Fibroblast of lung (primary cell): ENCODE measurements around the gene HERC2. TPM values are rescaled to one million over a fixed set of nuclear protein-coding genes. Genes with fewer than 3 reads are reported as not detected.

Source experiments
- DNase-seq, 2 donors: peaks; one replicate each; pipeline versions ENCODE4 v3.0.0 to v3.0.0-alpha.2; 2010; ENCODE audit warnings: low read depth in 2 of 2
- H2AFZ ChIP-seq: 2 replicates; pipeline ENCODE4 v1.5.1; 2012; ENCODE audit warnings: low read length, control low read depth, inconsistent platforms
- H3K27ac ChIP-seq: 2 replicates; pipeline ENCODE4 v1.5.1; 2011; ENCODE audit warnings: low read length, control low read depth; ENCODE audit not compliant: insufficient read depth
- H3K27me3 ChIP-seq: 2 replicates; pipeline ENCODE4 v1.5.1; 2011; ENCODE audit warnings: mild to moderate bottlenecking, low read length; ENCODE audit not compliant: control insufficient read depth, insufficient read depth
- H3K36me3 ChIP-seq: 2 replicates; pipeline ENCODE4 v1.5.1; 2011; ENCODE audit warnings: low read length; ENCODE audit not compliant: control insufficient read depth, insufficient read depth
- H3K4me1 ChIP-seq: 2 replicates; pipeline ENCODE4 v1.5.1; 2011; ENCODE audit warnings: low read length; ENCODE audit not compliant: control insufficient read depth, insufficient read depth; ENCODE audit errors: extremely low read depth
- H3K4me2 ChIP-seq: 2 replicates; pipeline ENCODE4 v1.5.1; 2011; ENCODE audit warnings: low read length, control low read depth; ENCODE audit not compliant: insufficient read depth; ENCODE audit errors: extremely low read depth
- H3K4me3 ChIP-seq, 4 experiments: fragments of 200-600 bp in 1 of 4; sonication (generic) in 1 of 4; replicated peaks in 1 of 4; 2 replicates each; pipeline ENCODE4 v1.5.1; 2011 to 2016; ENCODE audit warnings: low read length in 4 of 4, low read depth in 3 of 4, mild to moderate bottlenecking in 3 of 4, control low read depth in 2 of 4, inconsistent platforms in 1 of 4, mixed read lengths in 1 of 4; ENCODE audit not compliant: insufficient read depth in 1 of 4; ENCODE audit errors: control extremely low read depth in 1 of 4
- H3K79me2 ChIP-seq: 2 replicates; pipeline ENCODE4 v1.5.1; 2012; ENCODE audit warnings: mild to moderate bottlenecking, low read length, inconsistent platforms; ENCODE audit not compliant: control insufficient read depth, insufficient read depth
- H3K9ac ChIP-seq: 2 replicates; pipeline ENCODE4 v1.5.1; 2011; ENCODE audit warnings: mild to moderate bottlenecking, low read length, control low read depth; ENCODE audit not compliant: insufficient read depth
- H3K9me3 ChIP-seq: 2 replicates; pipeline ENCODE4 v1.5.1; 2012; ENCODE audit warnings: low read depth, low read length; ENCODE audit not compliant: control insufficient read depth, insufficient read depth
- H4K20me1 ChIP-seq: 2 replicates; pipeline ENCODE4 v1.5.1; 2011; ENCODE audit warnings: low read length; ENCODE audit not compliant: control insufficient read depth, insufficient read depth; ENCODE audit errors: extremely low read depth
- CTCF ChIP-seq, 2 donors: IDR thresholded peaks in 1 of 2; conservative IDR thresholded peaks in 1 of 2; 1 replicate in 1 of 2; 2 replicates in 1 of 2; pipeline ENCODE4 v1.5.1; 2011 to 2012; ENCODE audit warnings: low read length in 2 of 2, control low read depth in 1 of 2, inconsistent platforms in 1 of 2, low read depth in 1 of 2, mild to moderate bottlenecking in 1 of 2
- EZH2 ChIP-seq: IDR thresholded peaks from 2 replicates; pipeline ENCODE4 v1.5.1; 2012; ENCODE audit warnings: low read length, control low read depth, mild to moderate bottlenecking; ENCODE audit errors: missing control alignments
- polyA plus RNA-seq, 2 donors: library from polyadenylated mRNA; depleted of rRNA in 1 of 2; stranded (reverse) in 1 of 2; unstranded in 1 of 2; fragments of >200 nt; gene quantifications; 2 replicates each; pipeline ENCODE4 v1.2.1, GENCODE V29; 2011 to 2012; ENCODE audit warnings: missing spikeins in 1 of 2
- total RNA-seq: library from RNA; depleted of rRNA; stranded (reverse); fragments of >200 nt; gene quantifications from 2 replicates; pipeline ENCODE4 v1.2.1, GENCODE V29; 2014

Gene HERC2
- total and polyA plus RNA-seq, 2 donors (not counting 1 experiment from before 2014, with no cell fraction given) = 12.4 to 55.8 TPM

GRCh38 chr15:28286031-28286430 is 35.9 kb downstream of the HERC2 start:
- no peak overlapping the region for H3K4me2 ChIP-seq
- no peaks in the 10 kb centered on the region for H3K27me3 ChIP-seq
- no peak overlapping the region for H3K4me3 ChIP-seq
- TF ChIP-seq CTCF (conservative IDR thresholded peaks at IDR 0.05 in 1 of 2, IDR thresholded peaks at IDR 0.05 in 1 of 2; ENCODE audit: low read depth in 1 of 2, low read length in 2 of 2) (no peak), EZH2 (no peak)
- peaks cover 7% of the 10 kb centered on the region for H3K79me2 ChIP-seq
- DNase-seq = no peak
- H3K9ac ChIP-seq = no peak overlapping the region
- no peak overlapping the region for H3K27ac ChIP-seq
- no peaks in the 10 kb centered on the region for H4K20me1 ChIP-seq
- no peaks in the 10 kb centered on the region for H3K9me3 ChIP-seq
- H2AFZ ChIP-seq = no peak overlapping the region
- H3K36me3 ChIP-seq = no peaks in the 10 kb centered on the region
- H3K4me1 ChIP-seq = no peaks in the 10 kb centered on the region

- H3K4me1 ChIP-seq = no peaks in the 10 kb centered on the region
- no peak overlapping the region for H2AFZ ChIP-seq
- no peak overlapping the region for H3K27ac ChIP-seq
- no peaks in the 10 kb centered on the region for H4K20me1 ChIP-seq
- no peaks in the 10 kb centered on the region for H3K36me3 ChIP-seq
- no peak for DNase-seq
- no peak overlapping the region for H3K4me3 ChIP-seq
- no peak overlapping the region for H3K9ac ChIP-seq
- no peaks in the 10 kb centered on the region for H3K9me3 ChIP-seq
- no peaks in the 10 kb centered on the region for H3K27me3 ChIP-seq
- TF ChIP-seq EZH2 (no peak), CTCF (conservative IDR thresholded peaks at IDR 0.05 in 1 of 2, IDR thresholded peaks at IDR 0.05 in 1 of 2; ENCODE audit: low read depth in 1 of 2, low read length in 2 of 2) (no peak)
- peaks cover 7% of the 10 kb centered on the region for H3K79me2 ChIP-seq
- H3K4me2 ChIP-seq = no peak overlapping the region
Measured at GRCh38 chr15:28281876-28282275, 40.1 kb downstream of the HERC2 start.

- H3K4me3 ChIP-seq = no peak overlapping the region
- no peaks in the 10 kb centered on the region for H3K79me2 ChIP-seq
- no peaks in the 10 kb centered on the region for H3K4me1 ChIP-seq
- no peak overlapping the region for H3K27ac ChIP-seq
- no peak for DNase-seq
- no peak overlapping the region for H3K9ac ChIP-seq
- H4K20me1 ChIP-seq = no peaks in the 10 kb centered on the region
- TF ChIP-seq CTCF (conservative IDR thresholded peaks at IDR 0.05 in 1 of 2, IDR thresholded peaks at IDR 0.05 in 1 of 2; ENCODE audit: low read depth in 1 of 2, low read length in 2 of 2) = no peak
- TF ChIP-seq EZH2 = no peak
- no peaks in the 10 kb centered on the region for H3K27me3 ChIP-seq
- no peaks in the 10 kb centered on the region for H3K9me3 ChIP-seq
- H2AFZ ChIP-seq = no peak overlapping the region
- peaks cover 2% of the 10 kb centered on the region for H3K36me3 ChIP-seq
- no peak overlapping the region for H3K4me2 ChIP-seq
Measured at GRCh38 chr15:28274635-28275034, 47.3 kb downstream of the HERC2 start.
